ENCODE measurements around the gene CASK. TPM values are rescaled to one million over a fixed set of nuclear protein-coding genes. Genes with fewer than 3 reads are reported as not detected.

The CASK gene
- total and polyA plus RNA-seq, 10 donors, result 4.7 to 63.7 (median 42.8) TPM

DNA sequence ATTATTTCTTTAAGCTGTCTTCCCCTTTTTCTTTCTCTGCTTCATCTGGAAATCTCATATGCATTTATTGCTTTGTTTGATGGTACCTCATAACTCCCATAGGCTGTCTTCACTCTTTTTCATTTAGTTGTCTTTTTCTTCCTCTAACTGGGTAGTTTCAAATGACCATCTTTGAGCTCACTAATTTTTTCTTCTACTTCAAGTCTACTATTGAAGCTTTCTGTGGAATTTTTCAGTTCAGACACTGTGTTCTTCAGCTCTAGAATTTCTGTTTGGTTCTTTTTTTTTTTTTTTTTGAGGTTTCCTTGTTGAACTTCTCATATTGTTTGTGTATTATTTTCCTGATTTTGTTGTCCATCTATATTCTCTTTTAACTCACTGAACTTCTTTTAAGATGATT is 23.0 kb downstream of the CASK start:
- Histone ChIP-seq H3K27me3 (replicated peaks in 1 of 7) (no peaks in the 10 kb centered on the region), H3K4me1 (no peaks in the 10 kb centered on the region), H3K36me3 (peaks cover 0 to 13% (median 0%) of the 10 kb centered on the region in 6 donors), H3K4me3 (no peak overlapping the region), H3K9me3 (peaks cover 0 to 66% (median 36%) of the 10 kb centered on the region in 8 donors), H3K27ac (no peak overlapping the region)
- intact Hi-C loops (cut with DNase I; ENCODE audit: low total_unique reads), result no loop called here
- TF ChIP-seq POLR2A (IDR thresholded peaks at IDR 0.05) (no peak), POLR2AphosphoS5 (IDR thresholded peaks at IDR 0.05) (no peak)
- TF ChIP-seq, protein P1, sequence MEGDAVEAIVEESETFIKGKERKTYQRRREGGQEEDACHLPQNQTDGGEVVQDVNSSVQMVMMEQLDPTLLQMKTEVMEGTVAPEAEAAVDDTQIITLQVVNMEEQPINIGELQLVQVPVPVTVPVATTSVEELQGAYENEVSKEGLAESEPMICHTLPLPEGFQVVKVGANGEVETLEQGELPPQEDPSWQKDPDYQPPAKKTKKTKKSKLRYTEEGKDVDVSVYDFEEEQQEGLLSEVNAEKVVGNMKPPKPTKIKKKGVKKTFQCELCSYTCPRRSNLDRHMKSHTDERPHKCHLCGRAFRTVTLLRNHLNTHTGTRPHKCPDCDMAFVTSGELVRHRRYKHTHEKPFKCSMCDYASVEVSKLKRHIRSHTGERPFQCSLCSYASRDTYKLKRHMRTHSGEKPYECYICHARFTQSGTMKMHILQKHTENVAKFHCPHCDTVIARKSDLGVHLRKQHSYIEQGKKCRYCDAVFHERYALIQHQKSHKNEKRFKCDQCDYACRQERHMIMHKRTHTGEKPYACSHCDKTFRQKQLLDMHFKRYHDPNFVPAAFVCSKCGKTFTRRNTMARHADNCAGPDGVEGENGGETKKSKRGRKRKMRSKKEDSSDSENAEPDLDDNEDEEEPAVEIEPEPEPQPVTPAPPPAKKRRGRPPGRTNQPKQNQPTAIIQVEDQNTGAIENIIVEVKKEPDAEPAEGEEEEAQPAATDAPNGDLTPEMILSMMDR (IDR thresholded peaks at IDR 0.05 in 8 of 11, conservative IDR thresholded peaks at IDR 0.05 in 3 of 11), result no peak
- no peak for DNase-seq

- TF ChIP-seq POLR2A (IDR thresholded peaks at IDR 0.05) (no peak), POLR2AphosphoS5 (IDR thresholded peaks at IDR 0.05) (no peak)
- TF ChIP-seq, protein P1 (IDR thresholded peaks at IDR 0.05 in 8 of 11, conservative IDR thresholded peaks at IDR 0.05 in 3 of 11), result no peak
- intact Hi-C loops (cut with DNase I; ENCODE audit: low total_unique reads), result no loop called here
These were observed 27.5 kb downstream of the CASK start for GRCh38 chrX:41895826-41896225.

DNA sequence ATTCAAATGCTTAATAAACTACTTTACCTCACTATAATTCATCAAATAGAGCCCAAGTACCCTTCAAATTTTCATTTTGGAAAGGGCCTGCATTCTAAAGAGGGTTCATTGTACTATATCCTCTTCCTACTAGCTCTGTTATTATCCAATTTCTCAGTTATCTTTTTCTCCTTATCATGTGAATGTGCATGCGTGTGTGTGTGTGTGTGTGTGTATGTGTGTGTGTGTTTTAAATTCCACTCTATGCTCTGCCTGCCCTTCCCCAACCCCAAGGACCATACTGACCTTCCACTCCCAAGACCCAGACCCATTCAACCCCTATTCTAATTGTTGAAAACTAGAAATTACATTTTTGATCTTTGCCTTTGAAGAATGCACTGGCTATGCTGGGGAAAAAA is 33.3 kb downstream of the CASK start:
- WGBS, 5 donors, result 50 to 75% (median 65%) methylated on average over 1 of the region's 1 CpG
- intact Hi-C loops (cut with DNase I; ENCODE audit: low total_unique reads), result no loop called here

More at GRCh38 chrX:41895826-41896225, 27.5 kb downstream of the CASK start:
- no peaks in the 10 kb centered on the region for H3K36me3 ChIP-seq
- no peak overlapping the region for H3K4me3 ChIP-seq
- no peaks in the 10 kb centered on the region for H3K4me1 ChIP-seq
- no peak overlapping the region for H3K27ac ChIP-seq
- no peak for DNase-seq
- H3K9me3 ChIP-seq, result peaks cover 0 to 84% (median 37%) of the 10 kb centered on the region in 8 donors
- no peaks in the 10 kb centered on the region for H3K27me3 ChIP-seq (replicated peaks in 1 of 7)

GRCh38 chrX:41889317-41890025 is 33.9 kb downstream of the CASK start:
- TF ChIP-seq POLR2AphosphoS5 (IDR thresholded peaks at IDR 0.05) (no peak), POLR2A (IDR thresholded peaks at IDR 0.05) (no peak)
- TF ChIP-seq, protein P1 (IDR thresholded peaks at IDR 0.05 in 8 of 11, conservative IDR thresholded peaks at IDR 0.05 in 3 of 11), result no peak

More for the DNA sequence above, 33.3 kb downstream of the CASK start:
- no peaks in the 10 kb centered on the region for H3K4me1 ChIP-seq
- H3K27me3 ChIP-seq (replicated peaks in 1 of 7), result no peaks in the 10 kb centered on the region
- no peak overlapping the region for H3K27ac ChIP-seq
- H3K4me3 ChIP-seq, result no peak overlapping the region
- TF ChIP-seq POLR2A (IDR thresholded peaks at IDR 0.05), result no peak
- TF ChIP-seq POLR2AphosphoS5 (IDR thresholded peaks at IDR 0.05), result no peak
- TF ChIP-seq, protein P1 (IDR thresholded peaks at IDR 0.05 in 8 of 11, conservative IDR thresholded peaks at IDR 0.05 in 3 of 11), result no peak
- H3K36me3 ChIP-seq, result no peaks in the 10 kb centered on the region
- H3K9me3 ChIP-seq, result peaks cover 0 to 26% (median 5%) of the 10 kb centered on the region in 8 donors
- DNase-seq, result no peak

More at GRCh38 chrX:41889317-41890025, 33.9 kb downstream of the CASK start:
- intact Hi-C loops (cut with DNase I; ENCODE audit: low total_unique reads), result no loop called here
- Histone ChIP-seq H3K9me3 (peaks cover 0 to 20% (median 2%) of the 10 kb centered on the region in 8 donors), H3K4me1 (no peaks in the 10 kb centered on the region), H3K4me3 (no peak overlapping the region), H3K27me3 (replicated peaks in 1 of 7) (no peaks in the 10 kb centered on the region), H3K27ac (no peak overlapping the region), H3K36me3 (no peaks in the 10 kb centered on the region)
- DNase-seq, result no peak
- WGBS, 5 donors, result 61 to 95% (median 74%) methylated on average over 1 of the region's 1 CpG
